Endothelial cell of umbilical vein (primary cell): ENCODE measurements around the gene PTGFR.

Source experiments
- CTCF ChIP-seq, 2 donors: IDR thresholded peaks; 1 replicate in 1 of 2; 2 replicates in 1 of 2; pipeline ENCODE4 v1.5.1; 2011; ENCODE audit warnings: low read length in 2 of 2, mild to moderate bottlenecking in 2 of 2, moderate library complexity in 2 of 2, control low read depth in 1 of 2, inconsistent platforms in 1 of 2, low read depth in 1 of 2; ENCODE audit not compliant: insufficient read depth in 1 of 2; ENCODE audit errors: extremely low read depth in 1 of 2
- EZH2 ChIP-seq: IDR thresholded peaks from 2 replicates; pipeline ENCODE4 v1.6.1; 2012; ENCODE audit warnings: borderline replicate concordance, low read depth, mild to moderate bottlenecking, moderate library complexity, low read length, inconsistent platforms; ENCODE audit not compliant: severe bottlenecking
- MAX ChIP-seq: IDR thresholded peaks from 2 replicates; pipeline ENCODE4 v1.6.1; 2011; ENCODE audit not compliant: insufficient read depth, insufficient read length

GRCh38 chr1:78468521-78468920 lies 22.3 kb upstream of the PTGFR start:
- TF ChIP-seq EZH2 (no peak), CTCF (IDR thresholded peaks at IDR 0.05; ENCODE audit: extremely low read depth in 1 of 2, insufficient read depth in 1 of 2, low read depth in 1 of 2, low read length in 2 of 2) (no peak), MAX (no peak)
